GOT3 (cell line): Measurements from ENCODE around the gene MNDA.

ENCODE experiments used
- DNase-seq: peaks from one replicate; lab custom pipeline; 2025; ENCODE audit warnings: mixed read lengths; lab: John Stamatoyannopoulos, UW

MNDA gene

DNA sequence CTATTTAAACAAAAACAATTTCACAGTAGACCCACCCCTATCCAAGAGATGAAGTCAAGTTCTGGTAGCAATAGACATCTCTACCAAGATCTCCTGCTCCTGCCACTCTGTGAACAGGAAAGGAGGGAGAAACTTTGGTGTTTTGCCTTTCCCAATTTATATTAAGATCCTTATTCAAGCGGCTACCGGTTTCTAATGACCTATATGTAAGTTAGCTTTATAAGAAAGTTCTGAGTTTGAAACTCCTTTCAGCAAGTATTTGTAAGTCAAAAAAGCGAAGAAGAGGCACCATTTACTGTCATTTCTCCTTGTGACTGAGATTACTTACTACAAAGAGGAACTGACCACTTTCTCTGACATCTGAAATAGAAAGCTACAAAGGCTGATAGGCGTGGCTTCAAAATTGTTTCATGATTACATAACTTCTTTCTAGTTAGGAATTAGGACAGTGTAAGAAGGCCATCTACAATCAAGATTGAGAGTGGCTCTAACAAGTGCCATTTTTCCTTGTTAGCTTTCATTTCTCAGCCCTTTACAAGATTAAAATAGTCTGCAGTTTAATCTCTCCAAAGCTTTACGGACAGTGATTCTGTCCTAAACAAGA, at the start of gene MNDA:
TSS of gene MNDA (plus strand) at position 448 of the 604 bp plus-strand sequence. CDS start 10,803 bp downstream, outside the sequence.
- DNase-seq = no peak

DNA sequence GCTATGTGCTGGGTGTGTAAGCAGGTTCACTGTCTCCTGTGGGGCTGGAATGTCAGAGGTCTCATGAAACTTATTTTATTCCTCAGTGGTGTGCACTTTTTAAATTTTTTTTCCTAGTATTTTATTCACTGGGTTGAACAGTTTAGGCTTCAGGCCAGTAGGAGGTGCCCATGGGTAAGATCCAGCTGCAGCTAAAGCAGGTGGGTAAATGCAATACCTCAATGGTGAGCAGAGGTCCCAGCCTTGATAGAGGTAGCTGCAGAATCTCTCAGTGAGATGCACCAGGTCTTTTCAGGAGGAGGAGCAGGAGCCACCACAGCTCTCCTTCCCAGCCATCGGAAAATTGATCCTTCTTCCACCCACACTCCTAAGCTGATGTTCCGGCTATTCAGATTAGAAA, 37.5 kb upstream of the MNDA start:
- no peak for DNase-seq

DNA sequence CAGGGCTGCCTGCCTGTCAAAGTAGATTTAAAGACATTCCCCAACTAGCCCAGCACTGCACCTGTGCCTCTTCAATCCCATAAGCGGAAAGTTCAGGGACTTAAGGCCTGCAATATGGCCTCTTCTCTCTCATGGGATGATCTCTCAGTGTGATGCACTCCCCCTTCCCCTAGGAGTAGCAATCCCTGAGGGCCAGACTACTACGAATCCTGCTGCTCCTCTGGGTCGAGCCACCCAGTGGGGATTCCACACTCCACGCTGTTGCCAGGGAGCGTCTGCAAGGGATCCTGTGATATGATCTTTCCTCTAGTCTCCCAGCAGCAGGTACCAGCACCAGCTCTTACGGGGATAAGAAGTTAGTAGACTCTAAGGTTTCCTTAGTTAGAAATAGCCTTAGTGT, 36.9 kb upstream of the MNDA start:
- DNase-seq = no peak

DNA sequence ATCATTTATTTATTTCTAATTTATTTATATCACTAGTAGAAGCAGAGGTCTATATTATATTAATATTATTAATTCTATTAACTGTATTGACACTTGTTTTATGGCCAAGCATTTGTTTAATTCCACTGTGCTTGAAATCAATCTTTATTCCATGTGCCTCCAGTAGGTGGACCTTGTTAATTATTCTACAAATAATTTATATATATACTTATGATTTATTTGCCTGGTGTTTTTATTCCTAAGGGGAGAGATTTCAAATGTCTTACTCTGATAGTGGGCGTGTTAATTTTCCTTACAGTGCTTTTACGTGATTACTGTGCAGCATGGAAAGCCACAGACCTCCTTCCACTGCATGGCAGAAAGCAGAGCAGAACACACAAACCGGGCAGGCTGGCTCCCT, 32.6 kb upstream of the MNDA start:
- DNase-seq = no peak

DNA sequence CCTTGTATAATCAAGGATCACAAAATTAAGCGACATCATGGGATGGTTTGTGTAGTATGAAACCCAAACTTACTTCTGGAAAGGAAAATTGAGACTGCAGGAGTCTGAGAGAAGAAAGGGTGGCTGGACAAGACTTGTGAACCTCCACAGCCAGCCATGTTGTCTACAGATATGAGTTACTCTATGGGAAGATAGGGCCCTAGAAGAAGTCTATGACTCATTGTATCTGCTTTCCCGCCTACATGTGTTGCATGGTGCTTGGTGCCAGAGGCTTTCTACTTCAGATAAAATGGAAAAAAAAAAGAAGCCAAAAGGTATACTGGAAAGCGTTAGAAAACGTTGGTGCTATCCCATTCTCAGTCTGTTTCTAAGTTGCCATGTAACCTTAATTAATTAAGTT, 31.5 kb upstream of the MNDA start:
- DNase-seq = no peak

DNA sequence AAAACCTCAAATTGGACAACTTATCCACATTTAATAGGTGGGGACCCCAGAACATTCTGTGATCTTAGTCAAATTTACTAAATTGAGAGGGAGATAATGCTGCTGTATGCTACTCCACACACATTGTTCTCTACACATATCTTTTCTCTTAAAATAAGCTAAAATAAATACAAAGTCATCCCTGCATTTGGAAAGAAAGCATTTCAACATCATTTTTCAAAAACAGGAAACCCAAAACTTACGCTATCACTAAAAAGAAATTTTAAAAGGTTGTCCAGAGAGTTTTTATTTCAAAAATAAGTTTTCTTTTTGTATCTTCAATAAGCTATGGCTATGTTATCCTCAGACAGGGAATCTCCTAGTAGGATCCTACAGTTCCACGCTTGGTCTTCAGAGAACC, 30.6 kb upstream of the MNDA start:
- DNase-seq = no peak

DNA sequence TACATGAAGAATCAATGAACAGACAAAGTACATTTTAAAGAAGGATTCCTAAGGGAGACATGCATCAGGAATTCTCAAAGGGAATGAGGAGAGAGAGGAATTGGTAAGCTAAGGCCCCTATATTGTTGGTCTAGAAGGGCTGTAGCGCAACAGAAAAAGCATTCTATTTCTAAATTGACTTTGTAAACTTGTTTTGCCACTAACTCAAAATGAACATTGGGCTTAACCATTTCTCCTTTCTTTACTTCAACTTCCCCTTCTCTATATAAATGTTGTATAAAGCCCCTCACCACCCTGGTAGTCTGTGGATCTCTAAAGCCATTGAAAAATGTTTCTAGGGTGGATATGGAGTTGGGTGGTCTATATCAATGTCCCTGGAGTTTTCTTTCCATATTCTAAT, 29.8 kb upstream of the MNDA start:
- DNase-seq = no peak

DNA sequence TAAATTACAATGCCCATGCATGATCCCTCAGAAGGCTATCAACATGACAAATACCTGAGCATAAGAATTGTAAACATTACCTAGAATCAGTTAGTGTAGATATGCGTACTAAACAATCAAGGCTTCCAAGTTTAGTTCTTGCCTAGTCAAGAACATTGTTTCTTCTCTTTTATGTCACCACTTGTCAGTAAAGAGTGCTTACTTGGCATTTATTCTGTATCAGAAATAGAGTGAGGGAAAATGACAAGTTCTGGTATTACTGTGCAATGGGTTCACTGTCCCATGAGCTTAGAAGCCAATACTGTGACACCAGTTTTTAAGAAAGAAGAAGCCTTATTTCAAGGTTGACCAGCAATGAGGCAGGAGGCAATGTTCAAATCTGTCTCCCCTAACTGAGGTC, 27.5 kb upstream of the MNDA start:
- DNase-seq = no peak

DNA sequence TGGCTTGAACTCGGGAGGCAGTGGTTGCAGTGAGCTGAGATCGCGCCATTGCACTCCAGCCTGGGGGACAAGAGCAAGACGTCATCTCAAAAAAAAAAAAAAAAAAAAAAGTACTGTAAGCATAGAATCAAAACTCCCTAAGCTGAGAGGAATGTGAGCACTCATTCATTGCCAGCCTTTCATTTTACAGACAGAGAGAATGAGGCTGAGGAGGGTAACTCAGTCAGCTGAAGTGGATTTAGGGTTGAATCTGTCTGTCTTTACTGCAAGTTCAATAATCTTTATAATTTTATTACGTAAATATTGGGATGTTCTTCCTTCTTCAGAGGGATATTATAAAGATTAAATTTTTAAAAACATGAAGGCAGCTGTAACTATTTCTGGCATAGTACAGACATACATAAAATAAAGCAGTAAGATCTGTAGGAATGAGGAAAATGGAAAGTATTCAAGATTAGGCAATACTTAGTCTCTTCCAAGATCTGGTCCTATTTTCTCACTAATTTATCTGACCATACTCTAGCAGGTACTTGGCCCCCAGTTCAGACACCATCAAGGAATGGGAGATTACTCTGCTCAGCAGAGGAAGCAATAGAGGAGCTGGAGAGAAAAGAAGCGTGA, 24.1 kb upstream of the MNDA start:
- no peak for DNase-seq

DNA sequence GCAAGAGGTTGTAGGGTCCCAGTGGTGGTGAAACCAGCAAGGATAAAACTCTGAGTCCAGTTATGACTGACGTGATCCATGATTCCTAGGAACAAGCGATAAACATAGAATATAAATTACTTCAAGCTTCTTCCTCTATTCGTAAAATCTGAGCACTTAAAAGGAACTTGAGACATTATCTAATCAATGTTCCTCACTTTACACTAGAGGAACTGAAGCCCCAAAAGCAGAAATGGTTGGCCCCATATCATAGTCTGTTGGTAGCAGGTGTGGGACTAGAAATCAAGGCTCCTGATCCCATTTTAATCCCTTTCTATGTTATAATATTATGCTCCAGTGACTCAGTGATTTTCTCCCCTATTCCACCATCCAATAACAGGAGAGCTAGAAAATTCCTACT, 21.9 kb upstream of the MNDA start:
- DNase-seq = no peak

DNA sequence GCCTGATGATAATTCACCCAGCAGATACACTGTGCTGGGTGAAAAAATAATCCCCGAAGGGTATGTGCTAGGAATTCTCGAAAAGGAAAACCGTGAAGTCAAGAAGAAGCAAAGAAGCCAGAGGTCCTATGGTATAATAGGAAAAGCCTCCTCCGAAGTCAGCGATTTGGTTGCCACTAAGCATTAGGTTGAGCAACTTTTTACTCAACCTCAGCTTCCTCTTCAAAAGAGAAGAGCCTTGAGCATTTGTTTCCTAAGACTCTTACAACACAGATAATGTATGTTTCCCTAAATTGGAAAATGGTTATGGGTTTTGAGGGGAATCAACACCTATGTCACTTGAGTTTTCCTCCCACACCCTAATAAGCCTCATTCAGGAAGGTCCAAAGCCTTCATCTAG, 21.3 kb upstream of the MNDA start:
- no peak for DNase-seq

DNA sequence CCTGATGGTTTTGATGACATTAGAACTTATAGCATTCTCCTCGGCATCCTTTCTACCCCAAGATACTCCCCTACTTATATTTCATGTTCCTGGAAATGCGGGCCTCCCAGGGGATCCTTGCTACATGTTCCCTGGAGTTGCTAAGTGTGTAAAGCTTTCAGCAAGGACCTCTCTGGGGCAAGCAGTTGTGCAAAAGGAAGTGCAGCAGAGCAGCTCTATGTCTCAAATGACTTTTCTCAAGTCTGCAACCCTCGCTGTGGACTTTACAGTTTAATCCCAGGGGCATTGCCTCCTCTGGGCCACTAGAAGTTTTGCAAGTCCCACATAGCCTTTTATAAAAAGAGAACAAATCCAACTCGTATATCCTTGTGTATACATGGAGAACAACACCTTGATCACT, 20.8 kb upstream of the MNDA start:
- no peak for DNase-seq

DNA sequence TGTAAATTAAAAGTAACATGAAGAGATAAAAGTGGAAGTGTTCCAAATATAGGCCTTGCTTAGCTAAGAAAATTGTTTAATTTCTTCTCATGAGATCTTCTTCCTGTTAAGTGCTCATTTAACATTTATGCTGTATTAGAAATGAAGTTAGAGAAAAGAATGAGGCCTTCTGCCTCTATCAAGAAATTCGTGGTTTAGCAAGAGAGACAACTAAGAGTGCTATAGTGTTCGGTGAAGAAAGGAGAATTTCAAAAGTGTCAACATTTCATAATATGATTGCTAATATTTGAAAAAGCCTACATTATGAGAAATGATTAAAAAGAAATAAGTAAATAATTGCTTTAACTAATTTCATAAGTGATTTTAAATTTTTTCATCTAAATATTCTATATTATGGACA, 18.8 kb upstream of the MNDA start:
- no peak for DNase-seq

DNA sequence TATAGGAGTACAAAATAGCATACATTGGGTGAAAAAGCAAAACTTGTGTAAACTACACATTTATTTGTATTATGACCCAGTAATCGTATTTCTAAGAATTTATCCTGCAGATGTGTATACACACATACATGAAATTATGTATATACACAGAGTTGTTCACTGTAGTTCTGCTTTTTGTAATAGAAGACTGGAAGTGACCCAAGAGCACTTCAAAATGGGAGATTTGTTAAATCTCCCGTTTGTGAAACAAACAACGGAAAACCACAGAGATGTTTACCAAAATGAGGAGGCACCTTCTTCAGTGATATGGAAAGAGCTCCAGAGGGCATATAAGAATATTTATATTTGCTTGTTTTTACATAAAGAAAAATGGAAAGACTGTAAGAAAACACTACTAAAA, 18.0 kb upstream of the MNDA start:
- DNase-seq = no peak

DNA sequence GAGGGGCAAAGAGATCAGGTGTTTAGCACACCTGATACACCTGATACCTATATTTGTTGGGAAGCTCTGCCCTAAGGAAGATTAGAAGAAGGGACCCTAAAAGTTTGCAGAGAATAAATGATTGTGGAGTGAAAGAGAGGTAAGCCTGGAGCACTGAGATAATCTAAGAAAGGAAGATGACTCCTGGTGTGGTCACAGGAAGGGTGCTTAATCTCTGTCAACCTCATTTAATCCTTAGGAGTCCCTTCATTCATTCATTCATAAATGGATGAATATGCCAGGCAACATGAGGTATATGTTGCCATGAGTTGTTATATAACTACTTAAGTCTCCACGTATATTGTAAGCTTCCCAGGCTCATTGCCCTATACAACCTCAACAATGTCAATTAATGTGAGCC, 16.2 kb upstream of the MNDA start:
- DNase-seq = no peak

DNA sequence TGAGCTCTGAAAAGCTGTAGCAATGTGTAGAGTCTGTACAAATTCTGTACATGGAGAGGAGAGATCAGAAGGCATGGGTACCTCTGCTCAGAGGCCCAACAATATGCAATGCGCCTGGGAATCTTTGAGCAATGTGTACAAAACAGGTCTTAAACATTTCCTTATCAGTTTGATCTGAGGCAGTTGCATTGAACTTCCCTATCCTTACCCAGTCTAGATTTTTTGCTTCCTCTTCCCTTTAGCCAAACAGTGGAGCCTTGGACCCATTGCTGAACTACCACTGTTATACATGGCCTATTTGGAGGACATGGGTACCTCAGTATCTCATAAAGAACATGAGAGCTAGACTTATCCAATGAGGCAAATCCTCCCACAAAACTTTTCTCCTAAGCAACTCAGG, 12.6 kb upstream of the MNDA start:
- DNase-seq = no peak

DNA sequence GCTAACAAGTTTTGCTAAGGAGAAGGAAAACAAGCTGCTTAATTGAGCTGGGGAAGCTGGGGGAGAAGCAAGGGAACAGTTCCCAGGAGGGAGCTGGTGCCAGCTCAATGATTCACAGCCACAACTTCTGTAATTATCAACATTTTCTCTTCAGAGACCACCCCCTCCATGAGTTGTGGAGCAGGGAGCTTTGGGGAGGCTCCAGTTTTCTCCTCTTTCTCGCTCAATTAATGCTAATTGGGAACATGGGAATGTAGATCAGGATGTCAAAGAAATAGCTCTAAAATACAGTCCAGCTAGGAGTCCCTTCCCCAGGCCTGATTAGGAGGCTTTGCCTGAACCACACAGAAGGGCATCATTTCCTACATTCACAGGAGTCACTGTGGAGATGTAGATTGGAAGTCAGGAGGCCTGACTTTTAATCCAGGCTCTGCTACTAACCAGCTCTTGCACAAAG, 12.1 kb upstream of the MNDA start:
- no peak for DNase-seq

DNA sequence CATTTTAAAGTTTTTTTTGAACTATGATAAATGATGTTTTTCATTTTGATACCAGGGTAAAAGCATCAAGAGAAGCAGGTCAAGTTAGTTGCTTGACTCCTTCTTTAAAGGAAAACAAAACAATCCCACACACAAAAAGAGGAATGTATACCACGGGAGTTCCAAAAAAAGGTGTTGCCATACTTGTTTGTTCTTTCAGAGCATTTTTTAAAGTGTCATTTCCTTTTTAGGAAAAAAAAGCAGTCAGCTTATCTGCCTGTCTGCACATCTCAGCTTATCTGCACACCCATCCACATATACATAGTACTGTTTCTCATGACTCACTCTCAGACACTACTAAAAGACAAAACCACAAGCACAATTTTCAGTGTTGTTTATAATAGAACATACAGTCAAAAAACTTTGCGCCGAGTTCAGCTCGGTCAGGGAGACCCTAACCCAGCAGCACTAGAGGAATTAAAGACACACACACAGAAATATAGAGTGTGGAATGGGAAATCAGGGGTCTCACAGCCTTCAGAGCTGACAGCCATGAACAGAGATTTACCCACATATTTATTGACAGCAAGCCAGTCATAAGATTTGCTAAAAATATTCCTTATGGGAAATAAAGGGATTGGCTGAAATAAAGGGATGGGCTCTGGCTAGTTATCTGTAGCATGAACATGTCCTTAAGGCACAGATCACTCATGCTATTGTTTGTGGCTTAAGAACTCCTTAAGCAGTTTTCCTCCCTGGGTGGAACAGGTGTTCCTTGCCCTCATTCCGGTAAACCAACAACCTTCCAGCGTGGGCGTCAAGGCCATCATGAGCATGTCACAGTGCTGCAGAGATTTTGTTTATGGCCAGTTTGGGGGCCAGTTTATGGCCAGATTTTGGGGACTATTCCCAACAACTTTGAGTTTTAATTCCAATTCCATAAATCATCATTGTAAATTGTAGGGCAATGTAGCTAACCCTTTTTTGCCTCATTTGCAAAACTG, 11.4 kb upstream of the MNDA start:
- DNase-seq = no peak

DNA sequence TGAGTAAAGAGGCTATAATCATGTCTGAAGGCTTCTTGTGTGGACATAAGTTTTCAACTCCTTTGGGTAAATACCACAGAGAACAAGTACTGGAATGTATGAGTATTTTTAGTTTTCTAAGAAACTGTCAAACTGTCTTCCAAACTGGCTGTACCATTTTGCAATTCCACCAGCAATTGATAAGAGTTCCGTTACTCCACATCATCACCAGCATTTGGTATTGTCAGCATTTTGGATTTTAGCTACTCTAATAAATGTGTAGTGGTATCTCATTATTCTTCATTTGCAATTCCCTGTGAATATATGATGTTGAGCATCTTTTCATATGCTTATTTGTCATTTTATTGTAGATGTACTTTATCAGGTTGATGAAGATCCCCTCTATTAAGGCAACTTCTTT, 9.4 kb upstream of the MNDA start:
- no peak for DNase-seq

DNA sequence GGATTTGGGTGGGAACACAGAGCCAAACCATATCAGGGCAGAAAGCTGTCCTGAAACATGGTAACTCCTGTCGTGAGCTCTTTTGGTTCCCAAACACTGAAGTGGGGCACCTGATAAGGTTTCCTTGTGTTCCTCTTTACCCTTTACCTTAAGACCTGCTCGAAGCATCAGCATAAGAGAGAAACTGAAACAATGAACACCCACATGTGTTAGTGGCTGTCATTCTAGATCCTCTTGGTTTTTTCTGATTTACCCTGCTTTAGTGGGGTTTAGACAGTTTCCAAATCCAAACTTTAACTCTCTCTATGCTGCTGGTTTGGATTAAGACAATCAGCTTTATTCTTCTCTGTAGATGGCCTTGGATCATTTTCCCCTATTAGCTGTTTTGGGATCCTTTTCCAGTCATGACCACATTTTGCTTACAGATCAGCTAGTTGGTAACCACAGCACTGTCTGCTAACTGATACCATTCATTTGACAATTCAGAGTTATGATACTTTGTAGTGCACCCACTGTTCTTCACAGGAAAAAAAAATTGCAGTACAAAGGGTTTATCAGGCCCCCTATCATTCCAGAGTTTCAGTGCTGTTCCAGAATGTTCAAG, 975 bp upstream of the MNDA start:
- DNase-seq = no peak

DNA sequence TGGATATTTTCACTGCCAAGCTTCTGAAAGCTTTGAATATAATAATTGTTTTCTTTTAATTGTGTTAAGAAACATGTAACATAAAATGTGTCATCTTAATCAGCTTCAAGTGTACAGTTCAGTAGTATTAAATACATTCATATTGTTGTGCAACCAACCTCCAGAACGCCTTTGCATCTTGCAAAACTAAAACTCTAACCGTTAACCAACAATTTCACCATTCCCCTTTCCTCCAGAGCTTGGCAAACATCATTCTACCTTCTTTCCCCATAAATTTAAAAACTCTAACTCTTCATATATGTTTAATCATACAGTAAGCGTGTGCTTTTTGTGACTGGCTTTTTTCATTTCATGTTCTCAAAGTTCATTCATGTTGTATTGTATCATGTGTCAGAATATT, 2.1 kb downstream of the MNDA start:
- no peak for DNase-seq

DNA sequence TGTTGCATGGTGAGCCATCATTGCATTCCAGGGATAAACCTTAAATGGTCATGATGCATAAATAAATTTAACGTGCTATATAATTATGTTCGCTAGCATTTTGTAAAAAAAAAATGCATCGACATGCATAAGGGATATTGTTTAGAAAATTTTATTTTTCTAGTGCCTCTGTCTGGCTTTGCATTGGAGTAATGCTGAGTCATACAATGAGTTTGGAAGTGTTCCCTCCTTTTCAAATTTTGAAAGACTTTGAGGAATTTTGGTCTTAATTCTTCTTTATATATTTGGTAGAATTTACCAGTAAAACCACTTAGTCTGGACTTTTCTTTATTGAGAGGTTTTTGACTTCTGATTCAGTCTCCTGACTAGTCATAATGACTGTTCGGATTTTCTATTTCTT, 4.9 kb downstream of the MNDA start:
- DNase-seq = no peak

DNA sequence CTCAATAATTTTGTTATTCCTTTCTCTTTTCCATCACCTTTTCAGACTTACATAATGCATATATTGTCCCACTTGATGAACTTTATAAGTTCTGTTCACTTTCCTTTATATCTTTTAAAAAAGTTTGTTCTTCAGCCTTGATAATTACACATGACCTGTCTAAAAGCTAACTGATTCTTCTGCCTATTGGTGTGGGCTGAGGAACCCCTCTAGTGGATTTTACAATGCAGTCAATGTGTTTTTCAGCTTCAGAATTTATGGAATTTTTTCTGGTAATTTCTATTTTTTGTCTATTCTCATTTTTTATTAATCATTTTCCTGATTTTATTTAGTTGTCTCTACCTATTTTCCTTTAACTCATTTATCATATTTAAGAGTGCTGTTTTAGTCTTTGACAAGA, 7.5 kb downstream of the MNDA start:
- DNase-seq = no peak
